ENCODE results near the gene NR6A1.

Gene NR6A1

DNA sequence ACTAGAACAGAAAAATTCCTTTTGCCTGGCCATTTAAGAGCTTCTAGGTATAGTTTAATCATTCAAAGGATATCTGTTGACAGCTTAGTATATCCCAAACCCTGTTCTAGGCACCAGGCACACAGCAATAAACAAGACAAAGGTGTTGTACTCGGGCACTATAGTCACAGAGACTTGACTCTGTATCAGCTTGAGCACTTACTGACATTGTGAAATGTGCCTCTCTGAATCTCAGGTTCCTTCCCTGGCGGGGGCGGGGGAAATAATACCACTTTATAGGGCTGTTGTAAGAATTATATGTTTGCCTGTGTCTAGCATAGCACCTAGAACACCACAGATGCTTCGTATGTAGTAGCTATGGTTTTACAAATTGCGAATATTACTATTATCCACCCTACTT is 104.5 kb downstream of the NR6A1 start:
- POLR2A ChIA-PET, result no interaction called here
- TF ChIP-seq CTCF (IDR thresholded peaks at IDR 0.05; ENCODE audit: control extremely low read depth, extremely low read depth, low read depth, missing control alignments), result no peak
- CTCF ChIA-PET, result interaction anchor here (0.6 to 1.7 kb wide), 4 partner anchors 9 to 49 kb away, joined by 3 to 4 read pairs (median 3); no protein-coding TSS in a partner anchor
- DNase-seq (ENCODE audit: extremely low spot score), result no peak

DNA sequence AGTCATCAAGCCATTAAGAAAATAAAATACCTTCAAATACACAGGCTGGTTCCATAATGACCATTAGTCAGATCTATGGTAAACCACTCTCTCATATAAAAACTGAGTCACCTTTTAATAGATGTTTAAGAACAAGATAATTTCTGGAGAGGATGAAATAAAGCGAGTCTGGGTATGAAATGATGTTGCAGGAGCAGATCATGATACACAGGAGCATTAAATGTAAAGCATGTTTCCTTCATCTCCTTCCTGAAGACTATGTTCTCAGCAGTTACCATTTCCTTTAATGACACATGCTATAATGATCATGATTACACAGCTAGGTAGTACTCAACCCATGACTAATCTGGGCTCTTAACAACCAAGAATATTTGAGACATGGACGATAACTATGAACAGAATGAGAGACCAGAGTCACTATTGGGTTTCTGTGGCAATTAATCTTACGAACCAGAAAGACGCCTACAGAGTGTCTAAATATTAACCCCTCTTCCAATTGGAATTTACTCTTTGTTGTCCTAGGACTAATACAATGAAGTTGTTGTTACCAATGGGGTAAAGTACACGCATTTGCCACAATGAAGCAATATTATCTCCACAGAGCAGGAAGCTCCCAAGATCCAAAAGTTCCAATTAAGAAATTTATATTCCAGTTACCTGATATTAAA is 105.6 kb downstream of the NR6A1 start:
- ChIA-PET POLR2A (interaction anchor here (0.6 kb wide), 1 partner anchor 58 kb away, joined by 7 read pairs; no protein-coding TSS in a partner anchor), CTCF (interaction anchor here (1.1 to 1.7 kb wide), 4 partner anchors 10 to 30 kb away, joined by 3 to 10 read pairs (median 4); no protein-coding TSS in a partner anchor)
- no peak for TF ChIP-seq CTCF (IDR thresholded peaks at IDR 0.05; ENCODE audit: control extremely low read depth, extremely low read depth, low read depth, missing control alignments)
- DNase-seq (ENCODE audit: extremely low spot score), result no peak

GRCh38 chr9:124664143-124664542 is 107.0 kb downstream of the NR6A1 start:
- ChIA-PET POLR2A (no interaction called here), CTCF (interaction anchor here (1.0 to 1.5 kb wide), 6 partner anchors 9 to 49 kb away, joined by 3 to 10 read pairs (median 4); no protein-coding TSS in a partner anchor)
- no peak for TF ChIP-seq CTCF (IDR thresholded peaks at IDR 0.05; ENCODE audit: control extremely low read depth, extremely low read depth, low read depth, missing control alignments)
- DNase-seq (ENCODE audit: extremely low spot score), result no peak

DNA sequence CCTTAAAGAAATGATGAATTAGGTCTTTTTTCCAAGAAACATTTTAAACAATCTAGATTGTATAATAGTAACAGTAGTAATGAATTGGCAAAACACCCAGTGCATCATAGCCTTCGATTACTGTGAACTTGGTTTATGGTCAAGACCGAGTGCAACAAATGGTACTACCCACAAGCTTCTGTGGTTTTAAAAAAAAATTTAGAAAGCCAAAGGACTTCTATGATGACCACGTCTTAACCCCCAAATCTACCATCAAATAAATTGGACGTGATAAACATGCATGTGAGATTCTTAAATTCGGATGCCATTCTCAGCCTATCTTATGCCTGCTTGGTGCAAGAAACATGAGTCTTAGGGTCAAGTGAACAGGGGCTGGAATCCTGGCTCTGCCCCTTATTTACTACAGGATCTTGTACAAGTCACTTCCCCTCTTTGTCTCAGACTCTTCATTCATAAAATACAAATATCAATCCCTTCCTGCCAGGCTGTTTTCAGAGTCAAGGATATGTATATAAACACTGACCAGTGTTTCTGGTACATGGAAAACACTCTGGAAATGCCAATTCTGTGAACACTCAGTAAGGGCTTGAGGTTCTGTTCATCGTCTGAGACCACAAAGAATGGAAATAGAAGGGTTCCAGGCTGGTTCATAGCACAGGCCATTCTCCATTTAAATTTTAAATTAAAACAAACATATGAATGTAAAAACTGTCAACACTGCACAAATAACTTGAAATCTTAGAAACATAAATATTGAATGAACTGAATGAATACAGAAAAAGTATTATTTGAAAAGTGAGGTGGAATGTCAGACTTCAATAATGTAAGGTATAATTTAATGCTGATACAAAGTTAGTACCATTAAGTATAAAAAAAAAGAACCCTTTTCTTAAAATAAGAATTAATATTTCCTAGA is 107.8 kb downstream of the NR6A1 start:
- TF ChIP-seq CTCF (IDR thresholded peaks at IDR 0.05; ENCODE audit: control extremely low read depth, extremely low read depth, low read depth, missing control alignments), result no peak
- no peak for DNase-seq (ENCODE audit: extremely low spot score)
- POLR2A ChIA-PET, result no interaction called here
- CTCF ChIA-PET, result interaction anchor here (1.0 to 4.0 kb wide), 7 partner anchors 8 to 49 kb away, joined by 4 to 17 read pairs (median 5); no protein-coding TSS in a partner anchor

DNA sequence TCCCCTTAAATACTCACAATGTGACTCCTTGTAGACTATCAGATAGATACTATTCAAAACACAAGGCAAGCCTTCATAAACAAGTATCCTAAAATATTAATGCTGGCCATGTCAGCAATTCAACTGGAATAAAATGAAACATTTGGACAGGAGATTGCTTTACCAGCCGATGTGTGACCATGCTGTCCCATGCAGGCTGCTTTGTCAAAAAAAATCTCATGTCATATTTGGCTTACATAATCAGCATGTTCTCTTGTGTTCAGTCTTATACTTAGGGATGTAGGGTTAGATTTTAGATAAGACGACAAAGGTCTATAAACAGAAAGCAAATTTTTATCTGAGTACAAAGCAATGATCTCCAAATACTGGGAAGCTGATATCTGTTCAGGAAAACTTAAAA is 108.5 kb downstream of the NR6A1 start:
- no peak for TF ChIP-seq CTCF (IDR thresholded peaks at IDR 0.05; ENCODE audit: control extremely low read depth, extremely low read depth, low read depth, missing control alignments)
- CTCF ChIA-PET, result interaction anchor here (0.9 to 4.0 kb wide), 5 partner anchors 11 to 50 kb away, joined by 3 to 17 read pairs (median 4); no protein-coding TSS in a partner anchor
- POLR2A ChIA-PET, result no interaction called here
- DNase-seq (ENCODE audit: extremely low spot score), result no peak

- POLR2A ChIA-PET, result no interaction called here
- no peak for TF ChIP-seq CTCF (IDR thresholded peaks at IDR 0.05; ENCODE audit: control extremely low read depth, extremely low read depth, low read depth, missing control alignments)
- CTCF ChIA-PET, result interaction anchor here (1.2 to 5.3 kb wide), 7 partner anchors 9 to 121 kb away, joined by 3 to 32 read pairs (median 6); no protein-coding TSS in a partner anchor
- no peak for DNase-seq (ENCODE audit: extremely low spot score)
Measured at GRCh38 chr9:124661271-124661670, 109.8 kb downstream of the NR6A1 start.
